ENCODE data around the gene SYCP2L. TPM values are rescaled to one million over a fixed set of nuclear protein-coding genes. Genes with fewer than 3 reads are reported as not detected.

The SYCP2L gene
- total RNA-seq, 1 donor from 2014 or later = 0.26 TPM

DNA sequence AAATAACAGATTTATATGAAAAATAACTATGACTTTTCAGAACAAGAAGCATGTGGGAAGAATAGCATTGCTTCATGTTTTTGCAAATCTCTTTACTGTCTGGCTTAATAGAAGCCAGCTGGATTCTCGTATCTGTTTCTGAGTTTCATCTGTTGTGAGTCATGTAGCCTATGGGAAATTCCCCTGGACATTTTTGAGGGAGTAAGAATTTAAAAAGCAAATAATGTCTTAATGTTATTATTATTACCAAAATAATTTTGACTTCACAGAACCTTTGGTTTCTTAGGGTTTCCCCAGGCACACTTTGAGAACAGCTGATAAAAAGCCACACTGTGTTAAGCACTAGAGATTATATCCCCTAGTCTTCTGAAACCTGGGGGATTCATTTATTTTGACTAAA is 75.8 kb downstream of the SYCP2L start:
- FAIRE-seq (no peak), DNase-seq (ENCODE audit: low read depth) (peak; percentile 73)
- TF ChIP-seq, protein P1, sequence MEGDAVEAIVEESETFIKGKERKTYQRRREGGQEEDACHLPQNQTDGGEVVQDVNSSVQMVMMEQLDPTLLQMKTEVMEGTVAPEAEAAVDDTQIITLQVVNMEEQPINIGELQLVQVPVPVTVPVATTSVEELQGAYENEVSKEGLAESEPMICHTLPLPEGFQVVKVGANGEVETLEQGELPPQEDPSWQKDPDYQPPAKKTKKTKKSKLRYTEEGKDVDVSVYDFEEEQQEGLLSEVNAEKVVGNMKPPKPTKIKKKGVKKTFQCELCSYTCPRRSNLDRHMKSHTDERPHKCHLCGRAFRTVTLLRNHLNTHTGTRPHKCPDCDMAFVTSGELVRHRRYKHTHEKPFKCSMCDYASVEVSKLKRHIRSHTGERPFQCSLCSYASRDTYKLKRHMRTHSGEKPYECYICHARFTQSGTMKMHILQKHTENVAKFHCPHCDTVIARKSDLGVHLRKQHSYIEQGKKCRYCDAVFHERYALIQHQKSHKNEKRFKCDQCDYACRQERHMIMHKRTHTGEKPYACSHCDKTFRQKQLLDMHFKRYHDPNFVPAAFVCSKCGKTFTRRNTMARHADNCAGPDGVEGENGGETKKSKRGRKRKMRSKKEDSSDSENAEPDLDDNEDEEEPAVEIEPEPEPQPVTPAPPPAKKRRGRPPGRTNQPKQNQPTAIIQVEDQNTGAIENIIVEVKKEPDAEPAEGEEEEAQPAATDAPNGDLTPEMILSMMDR (IDR thresholded peaks at IDR 0.05; ENCODE audit: insufficient read depth, low read length, severe bottlenecking) = no peak
- Histone ChIP-seq H3K27me3 (ENCODE audit: control insufficient read depth, insufficient read depth, low read length) (no peaks in the 10 kb centered on the region), H3K36me3 (ENCODE audit: control insufficient read depth, insufficient read depth, low read length) (no peaks in the 10 kb centered on the region), H3K4me3 (ENCODE audit: low read depth, low read length) (no peak overlapping the region)

DNA sequence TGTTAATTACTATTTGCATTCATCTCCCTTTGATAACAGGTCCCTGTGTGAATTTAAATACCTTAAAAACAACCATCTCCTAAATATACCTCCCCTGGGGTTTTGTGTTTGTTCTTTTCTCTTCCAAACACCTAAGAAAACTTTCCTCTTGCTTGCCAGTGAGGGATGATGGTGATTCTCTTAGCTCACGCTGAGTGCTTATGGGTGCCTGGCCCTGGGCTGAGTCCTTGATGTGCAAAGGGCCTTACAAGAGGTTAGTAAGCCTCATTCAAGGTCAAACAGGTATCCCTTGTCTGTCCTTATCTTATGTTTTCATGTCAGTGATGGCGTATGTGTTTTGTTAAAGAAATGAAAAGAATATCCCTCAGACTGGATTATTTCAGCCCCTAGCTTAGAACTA is 76.3 kb downstream of the SYCP2L start:
- Histone ChIP-seq H3K27me3 (ENCODE audit: control insufficient read depth, insufficient read depth, low read length) (no peaks in the 10 kb centered on the region), H3K4me3 (ENCODE audit: low read depth, low read length) (no peak overlapping the region), H3K36me3 (ENCODE audit: control insufficient read depth, insufficient read depth, low read length) (no peaks in the 10 kb centered on the region)
- FAIRE-seq (no peak), DNase-seq (ENCODE audit: low read depth) (no peak)
- TF ChIP-seq, protein P1 (IDR thresholded peaks at IDR 0.05; ENCODE audit: insufficient read depth, low read length, severe bottlenecking) = no peak

DNA sequence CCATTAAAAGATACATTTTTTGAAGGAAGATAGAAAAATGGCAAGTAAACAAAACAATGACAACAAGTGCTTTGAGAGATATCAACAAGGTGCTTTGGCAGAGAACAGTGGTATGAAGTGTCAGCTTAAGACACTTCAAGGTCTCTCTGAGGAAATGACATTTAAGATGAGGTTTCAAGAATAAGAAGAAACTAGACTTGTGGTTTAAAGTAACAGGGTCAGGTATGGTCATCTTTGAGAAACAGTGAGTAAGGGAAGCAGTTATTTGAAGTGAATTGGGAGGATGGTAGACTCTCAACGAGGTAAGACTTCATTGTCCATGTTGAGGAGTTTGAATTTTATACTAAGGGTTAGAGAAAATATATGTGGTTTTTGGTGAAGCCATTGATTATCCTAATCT is 77.8 kb downstream of the SYCP2L start:
- no peak overlapping the region for H3K4me3 ChIP-seq (ENCODE audit: low read depth, low read length)
- no peak for FAIRE-seq
- H3K27me3 ChIP-seq (ENCODE audit: control insufficient read depth, insufficient read depth, low read length) = no peaks in the 10 kb centered on the region
- H3K36me3 ChIP-seq (ENCODE audit: control insufficient read depth, insufficient read depth, low read length) = no peaks in the 10 kb centered on the region
- DNase-seq (ENCODE audit: low read depth) = no peak
- TF ChIP-seq, protein P1 (IDR thresholded peaks at IDR 0.05; ENCODE audit: insufficient read depth, low read length, severe bottlenecking) = no peak

DNA sequence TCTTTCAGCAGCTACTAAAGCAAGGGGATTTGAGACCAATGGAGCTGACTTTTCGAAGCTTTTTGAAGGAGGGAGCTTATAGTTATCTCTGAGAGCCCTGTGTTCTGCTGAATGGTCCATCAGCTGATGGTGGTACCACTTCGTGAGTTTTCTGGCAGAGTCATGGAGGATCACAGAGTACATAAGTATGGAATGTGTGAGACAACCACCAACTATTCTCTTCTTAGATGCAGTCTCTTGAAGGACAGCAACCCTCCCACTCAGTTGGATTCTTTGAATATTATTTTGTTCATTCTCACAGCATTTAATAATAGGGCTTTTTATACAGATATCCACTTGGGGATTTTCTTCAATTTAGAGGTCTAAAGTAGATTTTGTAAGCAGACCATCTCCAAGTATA is 81.9 kb downstream of the SYCP2L start:
- TF ChIP-seq, protein P1 (IDR thresholded peaks at IDR 0.05; ENCODE audit: insufficient read depth, low read length, severe bottlenecking) = no peak
- DNase-seq (ENCODE audit: low read depth) (no peak), FAIRE-seq (peak; percentile 79)
- H3K36me3 ChIP-seq (ENCODE audit: control insufficient read depth, insufficient read depth, low read length) = no peaks in the 10 kb centered on the region
- no peaks in the 10 kb centered on the region for H3K27me3 ChIP-seq (ENCODE audit: control insufficient read depth, insufficient read depth, low read length)
- no peak overlapping the region for H3K4me3 ChIP-seq (ENCODE audit: low read depth, low read length)

DNA sequence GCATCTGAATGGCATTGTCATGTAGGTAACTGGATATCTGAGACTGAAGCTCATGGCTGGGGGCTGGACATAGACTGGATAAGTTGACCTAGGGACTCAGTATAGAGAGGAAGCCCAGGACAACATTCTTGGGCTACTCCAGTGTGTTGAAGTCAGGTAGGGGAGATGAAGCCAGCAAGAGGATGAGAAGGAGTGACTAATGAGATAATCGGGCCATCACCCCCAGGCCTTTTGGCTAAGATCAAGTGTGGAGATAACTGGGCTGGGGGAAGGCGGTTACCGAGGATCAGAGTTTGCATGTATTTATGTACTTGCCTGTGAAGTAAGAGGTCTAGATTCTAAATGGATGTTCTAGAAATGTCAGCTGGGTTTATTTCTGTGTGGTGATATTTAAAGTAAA is 83.9 kb downstream of the SYCP2L start:
- Histone ChIP-seq H3K36me3 (ENCODE audit: control insufficient read depth, insufficient read depth, low read length) (no peaks in the 10 kb centered on the region), H3K27me3 (ENCODE audit: control insufficient read depth, insufficient read depth, low read length) (no peaks in the 10 kb centered on the region), H3K4me3 (ENCODE audit: low read depth, low read length) (no peak overlapping the region)
- DNase-seq (ENCODE audit: low read depth) = no peak
- no peak for FAIRE-seq
- TF ChIP-seq, protein P1 (IDR thresholded peaks at IDR 0.05; ENCODE audit: insufficient read depth, low read length, severe bottlenecking) = no peak

DNA sequence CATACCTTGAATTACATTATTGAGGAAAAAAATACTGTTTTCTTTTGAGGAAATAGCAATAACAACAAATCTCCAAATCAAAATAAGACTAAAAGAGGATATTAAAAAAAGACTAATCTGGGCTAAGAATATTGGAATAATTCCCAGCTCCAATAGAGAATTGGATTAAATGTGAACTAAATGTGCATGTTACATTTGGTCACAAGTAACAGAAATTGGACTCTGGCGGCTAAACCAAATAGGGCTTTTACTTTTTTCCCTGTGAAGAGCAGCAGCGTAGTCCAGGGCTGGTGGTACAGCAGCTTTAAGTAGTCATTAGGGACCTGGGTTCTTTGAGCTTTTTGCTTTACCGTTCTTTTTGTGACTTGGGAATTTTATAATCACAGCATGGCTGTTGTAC is 85.3 kb downstream of the SYCP2L start:
- Histone ChIP-seq H3K27me3 (ENCODE audit: control insufficient read depth, insufficient read depth, low read length) (no peaks in the 10 kb centered on the region), H3K36me3 (ENCODE audit: control insufficient read depth, insufficient read depth, low read length) (no peaks in the 10 kb centered on the region), H3K4me3 (ENCODE audit: low read depth, low read length) (no peak overlapping the region)
- TF ChIP-seq, protein P1 (IDR thresholded peaks at IDR 0.05; ENCODE audit: insufficient read depth, low read length, severe bottlenecking) = no peak
- DNase-seq (ENCODE audit: low read depth) (no peak), FAIRE-seq (no peak)

Data from bronchial epithelial cell (primary cell).